ENCODE data around the gene PTGDS.

PTGDS gene

DNA sequence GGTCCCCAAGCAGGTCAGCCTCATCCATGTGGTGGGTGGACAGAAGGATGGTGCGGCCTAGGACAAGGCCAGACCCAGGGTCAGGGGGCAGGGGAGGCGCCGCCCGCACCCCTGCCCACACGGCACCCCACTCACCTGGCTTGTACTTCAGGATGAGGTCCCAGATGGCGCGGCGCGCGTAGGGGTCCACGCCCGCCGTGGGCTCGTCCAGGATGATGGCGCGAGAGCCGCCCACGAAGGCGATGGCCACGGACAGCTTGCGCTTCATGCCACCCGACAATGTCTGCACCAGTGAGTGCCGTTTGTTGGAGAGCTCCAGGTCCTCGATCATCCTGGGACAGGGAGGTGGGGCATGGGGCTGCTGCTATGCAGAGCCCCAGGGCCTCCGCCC, 38.2 kb downstream of the PTGDS start:
- H3K4me3 ChIP-seq (ENCODE audit: low read depth, low read length): no peak overlapping the region
- TF ChIP-seq, protein P1, sequence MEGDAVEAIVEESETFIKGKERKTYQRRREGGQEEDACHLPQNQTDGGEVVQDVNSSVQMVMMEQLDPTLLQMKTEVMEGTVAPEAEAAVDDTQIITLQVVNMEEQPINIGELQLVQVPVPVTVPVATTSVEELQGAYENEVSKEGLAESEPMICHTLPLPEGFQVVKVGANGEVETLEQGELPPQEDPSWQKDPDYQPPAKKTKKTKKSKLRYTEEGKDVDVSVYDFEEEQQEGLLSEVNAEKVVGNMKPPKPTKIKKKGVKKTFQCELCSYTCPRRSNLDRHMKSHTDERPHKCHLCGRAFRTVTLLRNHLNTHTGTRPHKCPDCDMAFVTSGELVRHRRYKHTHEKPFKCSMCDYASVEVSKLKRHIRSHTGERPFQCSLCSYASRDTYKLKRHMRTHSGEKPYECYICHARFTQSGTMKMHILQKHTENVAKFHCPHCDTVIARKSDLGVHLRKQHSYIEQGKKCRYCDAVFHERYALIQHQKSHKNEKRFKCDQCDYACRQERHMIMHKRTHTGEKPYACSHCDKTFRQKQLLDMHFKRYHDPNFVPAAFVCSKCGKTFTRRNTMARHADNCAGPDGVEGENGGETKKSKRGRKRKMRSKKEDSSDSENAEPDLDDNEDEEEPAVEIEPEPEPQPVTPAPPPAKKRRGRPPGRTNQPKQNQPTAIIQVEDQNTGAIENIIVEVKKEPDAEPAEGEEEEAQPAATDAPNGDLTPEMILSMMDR (IDR thresholded peaks at IDR 0.05; ENCODE audit: low read depth, low read length, missing control alignments): no peak
- no peak for DNase-seq (ENCODE audit: low read depth)

- no peak for DNase-seq (ENCODE audit: low read depth)
- H3K4me3 ChIP-seq (ENCODE audit: low read depth, low read length): no peak overlapping the region
- TF ChIP-seq, protein P1 (IDR thresholded peaks at IDR 0.05; ENCODE audit: low read depth, low read length, missing control alignments): no peak
These were observed 38.7 kb downstream of the PTGDS start for GRCh38 chr9:137015976-137016375.

DNA sequence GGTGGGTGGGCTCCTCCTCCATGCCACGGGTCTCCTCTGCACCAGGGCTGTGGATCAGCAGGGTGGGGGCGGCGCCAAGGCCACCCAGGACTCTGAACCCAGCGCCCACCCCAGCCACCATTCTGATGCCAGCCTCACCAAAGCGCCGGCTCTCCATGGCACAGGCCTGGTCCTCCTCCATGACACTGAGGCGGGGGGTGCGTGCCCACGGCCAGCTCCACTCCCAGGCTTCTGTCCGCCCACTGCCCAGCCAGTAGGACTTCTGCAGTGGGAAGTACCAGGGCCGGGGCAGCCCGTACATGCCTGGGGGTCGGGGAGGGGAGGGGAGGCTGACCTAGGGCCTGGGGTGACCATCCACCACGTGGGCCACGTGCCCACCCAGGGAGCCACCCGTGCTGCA, 39.1 kb downstream of the PTGDS start:
- H3K4me3 ChIP-seq (ENCODE audit: low read depth, low read length): no peak overlapping the region
- TF ChIP-seq, protein P1 (IDR thresholded peaks at IDR 0.05; ENCODE audit: low read depth, low read length, missing control alignments): no peak
- no peak for DNase-seq (ENCODE audit: low read depth)

GRCh38 chr9:137017071-137017470, 39.8 kb downstream of the PTGDS start:
- H3K4me3 ChIP-seq (ENCODE audit: low read depth, low read length): no peak overlapping the region
- no peak for DNase-seq (ENCODE audit: low read depth)
- TF ChIP-seq, protein P1 (IDR thresholded peaks at IDR 0.05; ENCODE audit: low read depth, low read length, missing control alignments): no peak

GRCh38 chr9:137017791-137018497, 40.6 kb downstream of the PTGDS start:
- TF ChIP-seq, protein P1 (IDR thresholded peaks at IDR 0.05; ENCODE audit: low read depth, low read length, missing control alignments): no peak
- H3K4me3 ChIP-seq (ENCODE audit: low read depth, low read length): no peak overlapping the region
- DNase-seq (ENCODE audit: low read depth): no peak

DNA sequence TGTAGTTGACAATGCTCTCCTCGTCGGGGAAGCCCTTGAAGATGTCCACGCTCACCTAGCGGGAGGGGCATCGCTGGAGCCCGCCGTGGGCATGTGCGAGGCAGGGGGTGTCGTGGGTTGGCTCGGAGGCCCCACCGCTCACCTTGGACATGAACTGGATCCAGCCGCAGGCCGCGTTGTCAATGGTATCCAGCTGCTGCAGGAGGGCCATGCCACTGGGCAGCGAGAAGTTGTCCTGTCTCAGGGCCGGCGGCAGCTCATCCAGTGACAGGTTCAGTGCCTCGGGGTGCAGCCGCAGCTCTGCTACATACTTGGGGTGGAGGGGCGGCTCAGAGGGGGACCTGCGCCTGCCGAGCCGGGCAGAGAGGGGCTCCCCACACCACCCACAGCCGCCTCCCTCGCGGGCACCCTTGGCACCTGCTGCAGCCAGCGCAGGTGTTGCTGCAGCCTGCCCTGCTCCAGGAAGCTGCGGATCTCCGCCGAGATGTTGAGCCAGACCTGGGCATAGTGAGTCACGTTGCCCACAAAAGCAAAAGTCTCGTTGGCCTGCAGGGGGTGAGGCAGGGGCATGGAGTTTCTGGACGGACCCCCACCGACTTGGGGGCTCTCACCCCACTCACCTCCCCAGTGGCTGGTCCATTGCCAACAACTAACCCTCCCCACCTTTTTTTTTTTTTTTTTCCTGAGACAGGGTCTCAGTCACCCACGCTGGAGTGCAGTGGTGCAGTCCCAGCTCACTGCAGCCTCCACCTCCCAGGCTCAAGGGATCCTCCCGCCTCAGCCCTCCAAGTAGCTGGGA, 41.7 kb downstream of the PTGDS start:
- no peak overlapping the region for H3K4me3 ChIP-seq (ENCODE audit: low read depth, low read length)
- TF ChIP-seq, protein P1 (IDR thresholded peaks at IDR 0.05; ENCODE audit: low read depth, low read length, missing control alignments): no peak
- no peak for DNase-seq (ENCODE audit: low read depth)
